Stimulated activated CD4-positive, alpha-beta T cell treated with anti-CD3 and anti-CD28 coated beads, Interleukin-15, amount 100 ng/mL, for 24 hours (primary cell): ENCODE results near the gene LINC01488.

Experiments
- DNase-seq: peaks from one replicate; pipeline ENCODE4 v3.0.0-alpha.2; 2020

LINC01488 gene

GRCh38 chr11:69495441-69496201, 14.2 kb downstream of the LINC01488 start:
- no peak for DNase-seq

- DNase-seq: no peak
Measured at GRCh38 chr11:69496202-69496557, 14.7 kb downstream of the LINC01488 start.

- DNase-seq: no peak
Measured at GRCh38 chr11:69496631-69497220, 15.3 kb downstream of the LINC01488 start.

DNA sequence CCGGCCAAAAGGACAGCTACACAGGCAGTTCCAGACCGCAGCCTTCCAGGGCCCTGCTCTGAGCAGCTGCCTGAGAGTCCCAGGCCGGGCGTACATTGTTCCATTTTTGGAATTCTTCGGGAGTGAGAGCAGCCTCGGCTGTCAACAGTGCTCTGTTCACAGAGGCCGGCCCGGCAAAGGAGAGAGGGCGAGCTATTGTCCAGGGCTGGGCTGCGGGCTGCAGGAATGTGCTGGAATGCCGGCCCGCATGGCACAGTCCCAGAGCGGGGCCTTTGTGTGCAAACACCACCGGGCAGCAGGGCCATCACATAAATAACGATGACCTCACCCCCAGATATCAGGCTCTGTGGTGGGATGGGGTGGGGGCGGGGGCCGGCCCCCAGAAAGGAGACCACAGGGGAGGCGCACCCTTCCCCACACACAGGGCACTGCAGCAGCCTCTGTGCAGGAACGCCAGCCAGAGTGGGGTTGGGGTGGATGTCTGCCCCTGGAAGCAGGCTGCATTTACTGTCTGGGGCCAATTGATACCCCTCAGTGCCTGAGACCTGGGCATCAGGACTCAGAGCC, 15.8 kb downstream of the LINC01488 start:
- DNase-seq: no peak

DNA sequence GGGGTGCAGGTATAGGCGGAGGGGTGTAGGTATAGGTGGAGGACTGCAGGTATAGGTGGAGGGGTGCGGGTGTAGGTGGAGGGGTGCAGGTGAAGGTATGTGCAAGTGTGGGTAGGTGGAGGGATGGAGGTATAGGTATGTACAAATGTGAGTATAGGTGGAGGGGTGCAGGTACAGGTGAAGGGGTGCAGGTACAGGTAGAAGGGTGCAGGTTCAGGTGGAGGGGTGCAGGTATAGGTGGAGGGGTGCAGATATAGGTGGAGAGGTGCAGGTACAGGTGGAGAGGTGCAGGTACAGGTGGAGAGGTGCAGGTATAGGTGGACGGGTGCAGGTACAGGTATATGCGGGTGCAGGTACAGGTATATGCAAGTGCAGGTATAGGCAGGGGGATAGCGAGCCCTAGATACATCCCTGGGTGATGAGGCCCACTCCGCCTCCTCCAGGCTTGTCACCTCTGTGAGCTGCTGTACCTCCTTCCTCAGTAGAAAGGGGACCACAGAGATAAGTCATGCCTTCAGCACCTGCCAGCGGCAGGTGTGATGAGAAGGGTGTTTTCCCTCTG, 17.2 kb downstream of the LINC01488 start:
- DNase-seq: no peak

- no peak for DNase-seq
Measured at GRCh38 chr11:69499186-69499917, 17.9 kb downstream of the LINC01488 start.

DNA sequence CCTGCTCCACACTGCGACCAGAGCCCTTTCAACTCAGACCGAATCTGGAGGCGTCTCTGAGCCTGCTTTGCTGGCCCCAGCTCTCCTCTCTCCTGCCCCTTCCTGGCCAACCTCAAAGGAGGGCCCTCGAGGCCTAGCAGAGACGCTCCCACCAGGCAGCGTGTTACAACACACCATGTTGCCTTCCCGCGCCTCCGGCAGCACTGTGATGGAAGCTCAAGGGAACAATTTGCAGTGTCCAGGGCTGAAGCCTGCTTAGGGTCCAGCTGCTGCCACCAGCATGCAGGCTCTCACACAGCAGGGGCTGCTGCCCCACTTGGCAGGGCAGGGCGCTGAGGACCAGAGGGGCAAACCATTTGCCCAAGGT, 18.4 kb downstream of the LINC01488 start:
- DNase-seq: no peak

DNA sequence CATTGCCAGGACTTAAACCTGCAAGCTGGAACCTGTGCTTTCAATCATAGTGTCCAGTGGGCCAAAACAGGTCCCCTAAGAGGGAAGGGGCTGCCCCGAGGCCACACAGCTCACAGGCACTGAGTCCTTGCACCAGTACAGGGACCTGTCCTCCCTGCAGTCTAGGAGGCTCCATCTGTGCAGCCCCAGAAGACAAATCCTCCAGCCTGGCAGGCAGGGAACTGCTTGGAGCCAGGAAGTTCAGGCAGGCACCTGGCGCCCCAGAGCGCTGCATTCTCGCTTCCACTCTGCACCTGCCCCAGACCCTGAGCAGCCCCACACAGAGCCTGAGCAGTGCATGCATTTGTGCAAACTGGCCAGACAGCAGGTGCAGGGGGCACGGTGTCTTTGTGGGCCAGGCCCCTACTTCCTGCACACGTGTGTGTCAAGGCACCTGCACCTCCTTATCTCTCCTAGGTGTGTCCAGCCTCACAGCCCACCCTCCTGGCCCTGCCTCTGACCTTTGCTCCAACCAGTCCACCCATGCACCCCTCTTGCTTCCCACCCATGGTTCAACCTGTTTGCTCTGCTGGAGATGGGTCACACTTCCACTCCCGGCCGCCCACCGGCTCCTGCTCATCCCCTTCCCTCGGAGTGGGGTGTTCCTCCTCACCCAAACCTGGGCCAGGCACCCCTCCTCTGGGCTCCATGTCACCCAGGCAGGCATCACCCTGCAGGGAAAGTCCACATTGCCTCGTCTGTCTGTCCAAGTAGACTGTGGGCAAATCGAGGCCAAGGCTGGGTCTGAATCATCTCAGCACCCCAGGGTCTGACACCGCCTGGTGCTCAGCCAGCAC, 19.0 kb downstream of the LINC01488 start:
- DNase-seq: no peak

DNA sequence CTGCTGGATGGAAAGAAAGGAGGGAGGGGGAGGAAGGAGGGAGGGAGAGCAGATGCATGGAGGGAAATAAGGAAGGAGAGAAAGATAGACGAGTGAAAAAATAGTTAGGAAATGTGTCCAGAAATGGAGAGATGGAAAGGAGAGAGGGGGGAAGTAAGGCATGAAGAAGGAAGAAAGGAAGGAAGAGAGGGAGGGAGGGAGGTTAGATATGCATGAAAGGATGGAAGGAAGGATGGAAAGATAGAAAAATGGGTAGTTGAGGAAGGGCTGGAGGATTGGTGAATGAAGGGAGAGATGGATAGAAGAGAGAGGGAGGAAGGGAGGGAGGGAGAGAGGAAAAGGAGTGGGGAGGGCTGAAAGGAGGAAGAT, 19.6 kb downstream of the LINC01488 start:
- DNase-seq: no peak

GRCh38 chr11:69501891-69502860, 20.7 kb downstream of the LINC01488 start:
- DNase-seq: no peak

- DNase-seq: no peak
Measured at GRCh38 chr11:69504127-69504526, 22.7 kb downstream of the LINC01488 start.

DNA sequence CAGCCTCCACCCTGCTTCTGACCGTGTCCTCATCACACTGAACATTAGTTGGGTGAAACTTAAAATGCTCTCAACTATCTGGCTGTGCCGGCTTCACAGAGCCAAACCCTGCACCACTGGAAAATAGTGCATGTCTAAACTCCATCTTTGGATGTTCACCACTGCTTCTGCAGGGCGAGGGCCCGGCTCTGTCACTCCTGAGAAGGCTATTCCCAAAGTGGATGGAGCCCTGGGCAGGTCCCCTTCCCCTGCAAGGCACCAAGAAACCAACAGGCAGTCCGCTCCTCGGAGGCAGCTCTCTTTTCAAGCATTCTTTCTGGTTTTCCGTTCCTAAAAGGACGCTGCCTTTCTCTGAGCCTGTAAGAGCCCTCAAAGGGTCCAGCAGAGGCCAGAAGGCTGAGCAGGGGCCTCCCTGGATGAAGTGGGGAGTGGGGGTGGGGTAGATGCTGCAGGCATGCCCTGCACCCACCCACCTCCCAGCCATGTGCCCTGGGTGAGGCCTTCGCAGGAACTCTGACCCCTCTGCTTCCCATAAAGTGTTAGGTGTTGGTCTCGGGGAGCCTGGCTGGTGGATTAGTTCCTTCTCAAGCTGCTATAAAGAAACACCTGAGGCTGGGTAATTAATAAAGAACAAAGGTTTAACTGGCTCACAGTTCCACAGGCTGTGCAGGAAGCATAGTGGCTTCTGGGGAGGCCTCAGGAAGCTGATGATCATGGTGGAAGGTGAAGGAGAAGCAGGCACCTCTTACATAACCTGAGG, 23.3 kb downstream of the LINC01488 start:
- no peak for DNase-seq

- no peak for DNase-seq
Measured at GRCh38 chr11:69508974-69509373, 27.5 kb downstream of the LINC01488 start.

DNA sequence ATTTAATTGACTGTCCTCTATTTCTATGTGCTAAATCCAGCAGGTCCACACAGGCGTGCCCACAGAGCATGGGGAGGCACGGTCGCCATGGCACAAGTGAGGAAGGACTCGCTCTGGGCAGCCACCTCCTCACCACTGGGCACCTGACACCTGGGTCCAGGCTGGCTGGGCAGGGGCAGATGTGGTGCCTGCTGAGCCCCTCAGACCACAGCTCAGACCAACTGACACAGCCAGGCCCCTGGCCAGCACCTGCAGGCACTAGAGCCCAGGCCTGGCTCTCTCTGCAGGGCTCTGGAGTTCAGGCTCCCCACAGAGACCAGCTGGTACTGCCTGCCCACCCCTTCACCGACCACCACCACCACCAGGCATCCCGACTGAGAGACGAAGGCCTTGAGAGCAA, 27.9 kb downstream of the LINC01488 start:
- no peak for DNase-seq

- DNase-seq: no peak
Measured at GRCh38 chr11:69509846-69510390, 28.5 kb downstream of the LINC01488 start.

GRCh38 chr11:69510471-69511357, 29.3 kb downstream of the LINC01488 start:
- no peak for DNase-seq

- no peak for DNase-seq
Measured at GRCh38 chr11:69511358-69512055, 30.0 kb downstream of the LINC01488 start.

DNA sequence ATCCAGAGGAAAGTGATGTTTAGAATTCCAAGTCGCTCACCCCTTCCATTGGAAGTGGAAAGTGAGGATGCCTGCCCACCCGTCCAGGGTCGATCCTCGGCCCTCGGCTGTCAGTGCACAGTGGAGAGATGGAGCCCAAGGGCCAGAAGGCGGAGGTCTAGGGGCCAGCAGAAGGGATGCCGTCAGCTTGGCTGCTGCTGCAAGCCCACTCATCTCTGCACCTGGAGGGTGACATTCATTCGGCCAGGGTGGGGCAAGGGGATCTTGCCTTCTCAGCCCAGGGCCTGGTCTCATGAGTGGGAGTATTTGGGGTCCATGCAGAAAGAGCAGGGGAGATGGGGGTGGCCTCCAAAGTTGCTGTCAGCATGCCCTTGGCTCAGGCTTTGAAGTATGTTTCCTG, 30.7 kb downstream of the LINC01488 start:
- no peak for DNase-seq

GRCh38 chr11:69512790-69513189, 31.3 kb downstream of the LINC01488 start:
- DNase-seq: no peak
